ENCODE measurements around the gene DNAH3.

GRCh38 chr16:20899477-20900298, 251.0 kb downstream of the DNAH3 start:
- no peak for TF ChIP-seq POLR2A (IDR thresholded peaks at IDR 0.05)
- TF ChIP-seq CTCF (IDR thresholded peaks at IDR 0.05): no peak
- no peak for TF ChIP-seq POLR2AphosphoS5 (IDR thresholded peaks at IDR 0.05)
